ENCODE data around the gene PAQR5. TPM values are rescaled to one million over a fixed set of nuclear protein-coding genes. Genes with fewer than 3 reads are reported as not detected.
A peak's percentile ranks its signal among the peaks of the same experiment; 100 is the strongest.

The PAQR5 gene, protein sequence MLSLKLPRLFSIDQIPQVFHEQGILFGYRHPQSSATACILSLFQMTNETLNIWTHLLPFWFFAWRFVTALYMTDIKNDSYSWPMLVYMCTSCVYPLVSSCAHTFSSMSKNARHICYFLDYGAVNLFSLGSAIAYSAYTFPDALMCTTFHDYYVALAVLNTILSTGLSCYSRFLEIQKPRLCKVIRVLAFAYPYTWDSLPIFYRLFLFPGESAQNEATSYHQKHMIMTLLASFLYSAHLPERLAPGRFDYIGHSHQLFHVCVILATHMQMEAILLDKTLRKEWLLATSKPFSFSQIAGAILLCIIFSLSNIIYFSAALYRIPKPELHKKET
- polyA plus RNA-seq (2013): 0.21 TPM

DNA sequence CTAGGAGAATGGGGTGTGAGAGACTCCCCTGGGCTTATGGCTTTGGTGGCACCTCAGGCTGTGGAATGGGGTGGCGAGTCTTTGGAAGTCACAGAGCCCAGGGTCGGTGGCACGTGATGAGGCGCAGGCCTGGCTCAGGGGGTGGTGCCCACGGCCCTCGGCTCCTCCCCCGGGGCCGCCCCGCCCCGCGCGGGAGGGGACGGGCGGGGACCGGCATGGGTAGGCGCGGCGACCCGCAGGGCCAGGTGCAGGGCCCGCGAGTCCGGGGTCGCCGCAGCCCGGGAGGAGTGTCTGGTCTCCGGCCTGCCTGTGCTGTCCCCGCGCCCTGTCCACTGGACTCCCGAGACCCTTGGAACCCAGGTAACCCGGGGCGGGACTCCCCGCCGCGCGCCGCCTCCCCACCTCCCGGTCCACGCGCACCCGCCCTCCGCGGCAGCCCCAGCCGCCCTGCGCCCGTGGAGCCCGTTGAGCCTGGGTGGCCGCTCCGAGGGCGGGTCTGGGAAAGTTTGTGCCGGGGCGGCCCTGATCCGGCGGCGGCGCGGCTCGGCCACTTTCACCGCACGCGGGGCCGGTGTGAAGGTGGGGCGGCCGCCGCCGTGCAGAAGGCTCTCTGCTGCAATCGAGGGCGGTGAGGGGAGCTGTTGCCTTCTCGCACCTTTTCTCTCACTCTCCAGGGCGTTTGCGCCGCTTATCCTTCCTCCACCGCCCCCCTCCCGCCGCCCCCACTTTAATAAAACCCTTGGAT is at the start of gene PAQR5:
TSS of gene PAQR5 (plus strand) at position 216 of the 745 bp plus-strand sequence. CDS start 61,169 bp downstream, outside the sequence.
- no peak within 1 kb of the TSS for H3K27ac ChIP-seq (ENCODE audit: insufficient read depth in 1 of 2, low read depth in 1 of 2, low read length in 2 of 2, poor library complexity in 1 of 2, severe bottlenecking in 2 of 2)
- no peaks in the 10 kb centered on the region for H3K9me3 ChIP-seq (ENCODE audit: control extremely low read depth in 1 of 5, control insufficient read depth in 4 of 5, insufficient read depth in 2 of 5, low read depth in 1 of 5, low read length in 4 of 5)
- under 1% methylated on average over 48 of the region's 74 CpGs for WGBS (ENCODE audit: insufficient coverage)
- CTCF ChIA-PET: interaction anchor here (1.0 to 1.1 kb wide), 2 partner anchors 206 to 222 kb away, joined by 3 read pairs; no protein-coding TSS in a partner anchor
- POLR2A ChIA-PET: no interaction called here
- H3K36me3 ChIP-seq (ENCODE audit: control insufficient read depth in 4 of 4, insufficient read depth in 4 of 4, low read length in 3 of 4): no peaks in the 10 kb centered on the region
- peaks cover 0 to 12% (median 10%) of the 10 kb centered on the region in 4 experiments for H3K4me1 ChIP-seq (ENCODE audit: control extremely low read depth in 1 of 4, control insufficient read depth in 4 of 4, insufficient read depth in 4 of 4, low read length in 3 of 4)
- peaks cover 0 to 36% (median 23%) of the 10 kb centered on the region in 5 experiments for H3K27me3 ChIP-seq (replicated peaks in 2 of 5; ENCODE audit: control insufficient read depth in 4 of 5, insufficient read depth in 5 of 5, low read length in 4 of 5)
- peak within 1 kb of the TSS in 6 of 7 experiments; percentile 28 to 73 (median 65) for H3K4me3 ChIP-seq (ENCODE audit: control insufficient read depth in 1 of 7, extremely low read depth in 1 of 7, insufficient read depth in 4 of 7, low read depth in 2 of 7, low read length in 6 of 7)
- DNase-seq: peak; percentile 26 to 56 (median 44)

DNA sequence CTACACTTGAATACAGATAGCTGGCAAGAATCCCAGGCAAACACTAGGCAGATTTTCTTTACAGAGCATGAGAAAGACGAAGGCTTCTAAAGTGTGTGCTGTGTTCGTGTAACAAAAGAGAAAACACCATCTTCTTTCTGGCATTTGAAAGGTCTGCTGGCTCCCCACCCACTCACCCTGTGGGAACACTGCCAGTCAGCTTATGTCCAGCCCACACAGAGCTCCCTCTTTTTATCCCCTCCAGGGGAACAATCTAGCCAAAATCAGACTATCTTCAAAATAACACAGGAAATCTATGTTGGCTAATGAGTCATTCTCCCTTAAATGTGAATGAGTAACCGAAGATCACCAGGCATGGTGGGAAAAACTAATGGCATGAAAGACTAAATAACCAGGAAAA is 45.6 kb upstream of the PAQR5 start:
- DNase-seq: no peak
- 80% methylated on average over 1 of the region's 3 CpGs for WGBS (ENCODE audit: insufficient coverage)

DNA sequence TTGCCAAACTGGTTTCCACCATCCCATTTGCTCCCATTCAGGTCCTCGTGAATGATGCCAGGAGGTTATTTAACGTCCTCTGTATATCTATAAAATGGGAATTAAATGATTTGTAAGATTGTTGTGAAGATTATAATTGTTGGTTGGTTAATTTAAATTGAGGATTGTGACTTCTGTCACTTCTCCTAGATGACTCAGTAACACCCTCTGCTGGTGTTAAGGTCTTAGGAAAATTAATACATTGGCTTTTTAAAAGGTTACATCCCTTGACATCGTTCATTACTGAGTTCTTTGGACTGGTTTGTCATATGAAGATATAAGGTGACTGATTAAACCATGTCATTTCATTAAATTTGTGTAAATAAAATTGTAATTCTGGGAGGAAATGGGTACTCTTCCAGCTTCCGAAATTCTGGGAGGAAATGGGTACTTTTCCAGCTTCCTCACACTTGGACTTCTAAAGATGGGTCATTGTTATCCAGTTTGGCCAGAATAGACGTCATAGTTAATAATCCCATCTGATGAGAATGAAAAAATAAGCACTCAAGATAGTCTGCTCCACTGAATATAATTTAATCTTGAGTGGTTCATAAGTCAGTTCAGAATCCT is 33.3 kb upstream of the PAQR5 start:
- POLR2A ChIA-PET: no interaction called here
- no CpG with 5 or more reads among the region's 5 CpGs for WGBS (ENCODE audit: insufficient coverage)
- H3K27me3 ChIP-seq (replicated peaks in 2 of 5; ENCODE audit: control insufficient read depth in 4 of 5, insufficient read depth in 5 of 5, low read length in 4 of 5): no peaks in the 10 kb centered on the region
- no peak overlapping the region for H3K27ac ChIP-seq (ENCODE audit: insufficient read depth in 1 of 2, low read depth in 1 of 2, low read length in 2 of 2, poor library complexity in 1 of 2, severe bottlenecking in 2 of 2)
- peak; percentile 46 to 76 (median 69) for DNase-seq
- CTCF ChIA-PET: interaction anchor here (1.3 to 1.9 kb wide), 6 partner anchors 10 to 238 kb away, joined by 3 to 9 read pairs (median 4); no protein-coding TSS in a partner anchor
- no peaks in the 10 kb centered on the region for H3K9me3 ChIP-seq (ENCODE audit: control extremely low read depth in 1 of 5, control insufficient read depth in 4 of 5, insufficient read depth in 2 of 5, low read depth in 1 of 5, low read length in 4 of 5)
- no peaks in the 10 kb centered on the region for H3K4me1 ChIP-seq (ENCODE audit: control extremely low read depth in 1 of 4, control insufficient read depth in 4 of 4, insufficient read depth in 4 of 4, low read length in 3 of 4)
- H3K4me3 ChIP-seq (ENCODE audit: control insufficient read depth in 1 of 7, extremely low read depth in 1 of 7, insufficient read depth in 4 of 7, low read depth in 2 of 7, low read length in 6 of 7): no peak overlapping the region
- H3K36me3 ChIP-seq (ENCODE audit: control insufficient read depth in 4 of 4, insufficient read depth in 4 of 4, low read length in 3 of 4): peaks cover 0 to 8% (median 4%) of the 10 kb centered on the region in 4 experiments

More for the DNA sequence above, 45.6 kb upstream of the PAQR5 start:
- ChIA-PET POLR2A (no interaction called here), CTCF (no interaction called here)
- no peaks in the 10 kb centered on the region for H3K4me1 ChIP-seq (ENCODE audit: control extremely low read depth in 1 of 4, control insufficient read depth in 4 of 4, insufficient read depth in 4 of 4, low read length in 3 of 4)
- H3K4me3 ChIP-seq (ENCODE audit: control insufficient read depth in 1 of 7, extremely low read depth in 1 of 7, insufficient read depth in 4 of 7, low read depth in 2 of 7, low read length in 6 of 7): no peak overlapping the region
- H3K36me3 ChIP-seq (ENCODE audit: control insufficient read depth in 4 of 4, insufficient read depth in 4 of 4, low read length in 3 of 4): peaks cover 0 to 3% (median 0%) of the 10 kb centered on the region in 4 experiments
- H3K27ac ChIP-seq (ENCODE audit: insufficient read depth in 1 of 2, low read depth in 1 of 2, low read length in 2 of 2, poor library complexity in 1 of 2, severe bottlenecking in 2 of 2): no peak overlapping the region
- H3K9me3 ChIP-seq (ENCODE audit: control extremely low read depth in 1 of 5, control insufficient read depth in 4 of 5, insufficient read depth in 2 of 5, low read depth in 1 of 5, low read length in 4 of 5): no peaks in the 10 kb centered on the region
- H3K27me3 ChIP-seq (replicated peaks in 2 of 5; ENCODE audit: control insufficient read depth in 4 of 5, insufficient read depth in 5 of 5, low read length in 4 of 5): no peaks in the 10 kb centered on the region

DNA sequence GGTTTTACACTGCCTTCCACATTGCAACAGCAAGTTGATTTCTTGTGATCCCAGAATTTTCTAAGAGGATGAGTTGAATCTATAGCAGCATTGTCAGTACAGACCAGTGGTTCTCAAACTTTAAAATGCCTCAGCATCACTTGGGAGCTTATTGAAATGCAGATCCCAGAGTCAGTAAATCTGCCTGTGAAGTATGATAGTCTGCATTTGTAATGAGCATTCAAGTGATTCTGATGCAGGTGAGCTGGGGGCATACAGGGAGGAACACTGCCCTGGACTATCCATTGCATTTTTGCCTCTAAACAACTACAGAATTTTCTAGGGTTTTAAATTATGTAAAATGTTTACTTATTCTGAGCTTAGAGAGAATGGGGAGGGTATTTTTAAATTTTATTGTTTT is 27.5 kb upstream of the PAQR5 start:
- ChIA-PET CTCF (interaction anchor here (1.3 kb wide), 1 partner anchor 218 kb away, joined by 3 read pairs; no protein-coding TSS in a partner anchor), POLR2A (no interaction called here)
- H3K4me3 ChIP-seq (ENCODE audit: control insufficient read depth in 1 of 7, extremely low read depth in 1 of 7, insufficient read depth in 4 of 7, low read depth in 2 of 7, low read length in 6 of 7): no peak overlapping the region

DNA sequence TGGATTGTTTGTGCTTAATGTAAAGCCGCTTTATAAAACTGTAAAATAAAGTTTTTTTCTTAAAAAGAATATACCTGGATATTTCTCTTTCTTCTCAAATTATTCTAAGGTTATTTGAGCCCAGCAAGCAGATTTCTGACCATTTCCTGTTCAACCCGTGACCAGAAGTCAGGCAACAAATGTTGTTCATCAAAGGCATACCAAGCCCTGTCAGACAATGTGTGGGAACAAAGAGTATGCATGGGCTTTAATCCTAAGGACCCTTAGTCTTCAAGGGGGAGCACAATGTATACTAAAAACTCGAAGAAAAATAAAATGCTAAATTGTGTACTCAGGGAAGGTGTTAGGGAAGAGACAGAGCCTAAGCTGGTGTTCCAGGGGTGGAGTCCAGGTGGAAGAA is 26.6 kb upstream of the PAQR5 start:
- H3K4me3 ChIP-seq (ENCODE audit: control insufficient read depth in 1 of 7, extremely low read depth in 1 of 7, insufficient read depth in 4 of 7, low read depth in 2 of 7, low read length in 6 of 7): no peak overlapping the region
- no peaks in the 10 kb centered on the region for H3K9me3 ChIP-seq (ENCODE audit: control extremely low read depth in 1 of 5, control insufficient read depth in 4 of 5, insufficient read depth in 2 of 5, low read depth in 1 of 5, low read length in 4 of 5)
- WGBS (ENCODE audit: insufficient coverage): 93% methylated on average over 2 of the region's 3 CpGs
- ChIA-PET CTCF (no interaction called here), POLR2A (no interaction called here)
- H3K27me3 ChIP-seq (replicated peaks in 2 of 5; ENCODE audit: control insufficient read depth in 4 of 5, insufficient read depth in 5 of 5, low read length in 4 of 5): no peaks in the 10 kb centered on the region
- no peaks in the 10 kb centered on the region for H3K4me1 ChIP-seq (ENCODE audit: control extremely low read depth in 1 of 4, control insufficient read depth in 4 of 4, insufficient read depth in 4 of 4, low read length in 3 of 4)
- H3K27ac ChIP-seq (ENCODE audit: insufficient read depth in 1 of 2, low read depth in 1 of 2, low read length in 2 of 2, poor library complexity in 1 of 2, severe bottlenecking in 2 of 2): no peak overlapping the region
- peaks cover 0 to 8% (median 4%) of the 10 kb centered on the region in 4 experiments for H3K36me3 ChIP-seq (ENCODE audit: control insufficient read depth in 4 of 4, insufficient read depth in 4 of 4, low read length in 3 of 4)
- DNase-seq: no peak

More for the DNA sequence above, 27.5 kb upstream of the PAQR5 start:
- H3K36me3 ChIP-seq (ENCODE audit: control insufficient read depth in 4 of 4, insufficient read depth in 4 of 4, low read length in 3 of 4): peaks cover 0 to 8% (median 4%) of the 10 kb centered on the region in 4 experiments
- no peaks in the 10 kb centered on the region for H3K27me3 ChIP-seq (replicated peaks in 2 of 5; ENCODE audit: control insufficient read depth in 4 of 5, insufficient read depth in 5 of 5, low read length in 4 of 5)
- H3K4me1 ChIP-seq (ENCODE audit: control extremely low read depth in 1 of 4, control insufficient read depth in 4 of 4, insufficient read depth in 4 of 4, low read length in 3 of 4): no peaks in the 10 kb centered on the region
- no peaks in the 10 kb centered on the region for H3K9me3 ChIP-seq (ENCODE audit: control extremely low read depth in 1 of 5, control insufficient read depth in 4 of 5, insufficient read depth in 2 of 5, low read depth in 1 of 5, low read length in 4 of 5)
- DNase-seq: no peak
- H3K27ac ChIP-seq (ENCODE audit: insufficient read depth in 1 of 2, low read depth in 1 of 2, low read length in 2 of 2, poor library complexity in 1 of 2, severe bottlenecking in 2 of 2): no peak overlapping the region

DNA sequence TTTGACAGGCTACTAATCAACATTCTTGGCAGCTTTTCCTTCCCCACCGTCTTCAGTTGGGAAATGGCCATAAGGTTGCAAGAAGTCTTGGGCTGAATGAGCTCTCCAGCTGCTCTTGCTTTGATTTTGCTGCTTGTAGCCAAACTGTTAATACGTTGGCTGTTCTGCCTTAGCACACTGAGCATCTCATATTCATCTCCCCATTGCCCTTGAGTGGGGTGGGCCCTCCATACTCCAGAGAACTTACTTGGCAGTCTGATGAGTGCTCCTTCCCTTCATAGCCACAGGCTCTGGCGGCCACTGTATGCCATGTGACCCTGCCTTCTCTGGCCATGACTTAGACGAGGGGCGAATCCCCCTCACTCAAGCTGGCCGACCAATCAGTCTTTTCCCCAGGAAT is 25.8 kb upstream of the PAQR5 start:
- Histone ChIP-seq H3K27ac (ENCODE audit: insufficient read depth in 1 of 2, low read depth in 1 of 2, low read length in 2 of 2, poor library complexity in 1 of 2, severe bottlenecking in 2 of 2) (no peak overlapping the region), H3K27me3 (replicated peaks in 2 of 5; ENCODE audit: control insufficient read depth in 4 of 5, insufficient read depth in 5 of 5, low read length in 4 of 5) (no peaks in the 10 kb centered on the region), H3K9me3 (ENCODE audit: control extremely low read depth in 1 of 5, control insufficient read depth in 4 of 5, insufficient read depth in 2 of 5, low read depth in 1 of 5, low read length in 4 of 5) (no peaks in the 10 kb centered on the region), H3K4me1 (ENCODE audit: control extremely low read depth in 1 of 4, control insufficient read depth in 4 of 4, insufficient read depth in 4 of 4, low read length in 3 of 4) (no peaks in the 10 kb centered on the region), H3K4me3 (ENCODE audit: control insufficient read depth in 1 of 7, extremely low read depth in 1 of 7, insufficient read depth in 4 of 7, low read depth in 2 of 7, low read length in 6 of 7) (no peak overlapping the region), H3K36me3 (ENCODE audit: control insufficient read depth in 4 of 4, insufficient read depth in 4 of 4, low read length in 3 of 4) (peaks cover 0 to 8% (median 4%) of the 10 kb centered on the region in 4 experiments)
- ChIA-PET CTCF (no interaction called here), POLR2A (no interaction called here)
- no peak for DNase-seq
- 93% methylated on average over 4 of the region's 6 CpGs for WGBS (ENCODE audit: insufficient coverage)
